ENCODE measurements around the gene CRYBG1.
"Not testable (repeated sequence)": the region's sequence is repeated elsewhere in the genome, so short reads cannot be mapped to it uniquely, and the experiment has no call there.

CRYBG1 gene

DNA sequence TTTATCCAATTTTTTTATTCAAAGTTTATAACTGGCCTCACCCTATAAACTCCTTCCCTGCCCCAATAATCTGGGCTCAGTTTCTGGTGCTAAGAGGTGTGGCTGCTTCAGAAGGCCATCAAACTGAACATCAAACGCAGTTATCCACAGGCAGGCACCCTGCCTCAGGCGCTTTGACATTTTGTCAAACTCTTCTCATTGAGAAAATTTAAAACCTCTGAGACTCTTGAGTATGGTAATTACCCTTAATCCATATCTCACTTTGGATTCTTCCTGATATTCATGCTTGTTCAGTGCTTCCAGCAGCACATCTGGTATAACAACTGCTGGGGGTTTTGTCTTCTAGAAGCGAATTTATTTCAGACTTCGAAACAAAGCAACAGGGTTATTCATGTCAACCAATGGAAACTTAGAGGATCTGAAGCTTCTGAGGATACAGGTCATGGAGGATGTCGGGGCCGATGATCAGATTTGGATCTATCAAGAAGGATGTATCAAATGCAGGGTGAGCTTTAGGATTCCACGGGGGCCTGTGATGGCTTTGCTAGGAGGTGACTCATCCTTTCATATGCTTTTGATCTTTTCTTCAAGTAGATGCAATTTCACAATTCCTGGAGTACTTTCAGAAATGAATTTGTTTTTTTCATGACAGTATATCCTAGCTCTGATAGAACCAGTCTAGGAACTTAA lies 200.6 kb downstream of the CRYBG1 start:
- DNase-seq, result no peak

DNA sequence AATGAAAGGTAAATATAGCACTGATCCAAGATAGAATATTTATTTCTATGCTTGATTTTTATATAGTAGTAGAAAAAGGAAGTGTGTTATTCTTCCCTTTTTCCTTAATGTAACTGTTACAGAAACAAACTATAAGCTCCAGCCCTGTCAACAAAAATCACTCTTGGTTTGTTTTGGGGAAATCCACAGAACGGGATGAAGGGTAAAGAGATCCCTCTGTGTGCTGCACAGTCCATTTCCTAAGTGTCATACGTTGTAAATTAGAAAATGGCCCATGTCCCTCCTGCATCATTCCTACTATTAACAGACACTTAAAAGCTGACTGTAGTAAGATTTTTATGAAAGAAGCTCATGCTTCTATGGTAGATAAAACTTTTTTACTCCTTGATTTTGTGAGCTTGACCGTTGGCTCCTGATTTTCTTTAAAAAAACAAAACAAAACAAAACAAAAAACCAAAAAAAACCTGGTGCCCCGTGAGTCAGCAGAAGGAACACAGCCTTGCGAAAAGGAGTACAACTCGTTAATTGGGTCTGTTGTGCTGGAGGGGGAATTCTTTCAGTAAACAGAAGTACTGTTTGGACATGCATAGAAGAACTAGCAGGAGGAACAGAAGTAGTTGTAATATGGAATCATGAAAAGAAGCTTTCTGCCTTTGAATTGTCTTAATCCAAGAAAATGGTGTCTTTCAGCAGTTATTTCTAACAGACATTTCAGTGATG lies 201.3 kb downstream of the CRYBG1 start:
- DNase-seq, result no peak

DNA sequence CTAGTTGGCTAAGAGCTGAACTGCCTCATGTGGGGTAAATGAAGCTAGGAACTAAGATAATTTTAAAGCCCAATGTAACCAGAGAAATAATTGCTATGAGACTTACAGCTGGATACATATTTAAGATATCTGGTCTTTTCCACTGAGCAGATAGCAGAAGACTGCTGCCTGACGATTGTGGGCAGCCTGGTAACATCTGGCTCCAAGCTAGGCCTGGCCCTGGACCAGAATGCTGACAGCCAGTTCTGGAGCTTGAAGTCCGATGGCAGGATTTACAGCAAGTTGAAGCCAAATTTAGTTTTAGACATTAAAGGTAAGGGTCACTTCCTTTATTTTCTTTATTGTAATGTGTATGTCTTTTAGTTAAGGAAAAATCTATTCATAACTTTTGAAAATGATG lies 203.1 kb downstream of the CRYBG1 start:
- DNase-seq, result no peak

DNA sequence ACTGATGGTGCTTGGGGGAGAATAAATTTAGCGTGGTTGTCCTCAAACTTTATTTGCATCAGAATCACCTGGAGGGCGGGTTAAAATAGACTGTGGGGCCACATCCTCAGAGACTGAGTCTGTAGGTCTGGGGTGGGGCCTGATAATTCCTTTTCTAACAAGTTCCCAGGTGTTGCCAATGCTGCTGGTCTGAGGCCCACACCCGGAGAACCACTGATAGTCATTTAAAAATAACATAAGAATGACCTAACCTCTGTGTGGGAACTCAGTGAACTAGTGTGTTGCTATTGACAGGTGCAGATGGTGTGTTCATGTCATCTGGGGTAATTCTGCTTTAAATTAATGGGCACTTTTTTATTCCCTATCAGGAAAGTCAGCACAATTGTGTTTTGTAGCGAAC lies 204.0 kb downstream of the CRYBG1 start:
- no peak for DNase-seq

DNA sequence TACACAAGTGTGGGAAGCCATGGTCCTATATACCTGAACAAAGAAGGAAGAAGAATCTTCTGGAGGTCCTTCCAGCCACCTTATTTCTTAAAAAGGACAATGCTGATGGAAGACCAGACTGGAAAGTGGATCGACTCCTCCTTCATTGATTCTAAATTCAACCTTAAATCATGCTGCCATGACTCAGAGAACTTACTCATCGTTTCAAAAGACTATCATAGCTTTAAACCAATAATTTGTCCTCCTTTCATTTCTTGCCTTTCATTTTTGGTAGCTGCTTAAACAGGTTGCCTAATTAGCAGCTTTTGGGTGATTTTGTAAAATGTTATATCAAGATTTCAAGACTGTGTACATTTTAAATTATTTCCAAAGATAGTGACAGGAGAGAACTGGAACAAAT lies 208.0 kb downstream of the CRYBG1 start:
- DNase-seq, result no peak

DNA sequence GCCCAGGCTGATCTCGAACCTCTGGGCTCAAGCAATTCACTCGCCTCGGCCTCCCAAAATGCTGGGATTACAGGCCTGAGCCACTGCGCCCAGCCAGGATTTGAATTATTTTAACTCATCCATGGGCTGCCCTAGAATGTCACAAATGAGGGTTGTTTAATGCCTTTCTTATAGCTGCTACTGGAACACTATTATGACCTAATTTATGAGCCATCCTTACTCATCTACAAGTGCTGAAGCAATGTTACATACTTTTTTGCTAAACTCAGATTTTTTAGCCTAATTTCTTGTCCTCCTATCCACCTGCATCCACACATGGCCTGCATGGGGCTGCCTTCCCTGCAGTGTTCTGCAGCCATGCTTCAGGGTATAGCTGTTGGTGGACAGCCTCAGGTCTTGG lies 208.9 kb downstream of the CRYBG1 start:
- no peak for DNase-seq

DNA sequence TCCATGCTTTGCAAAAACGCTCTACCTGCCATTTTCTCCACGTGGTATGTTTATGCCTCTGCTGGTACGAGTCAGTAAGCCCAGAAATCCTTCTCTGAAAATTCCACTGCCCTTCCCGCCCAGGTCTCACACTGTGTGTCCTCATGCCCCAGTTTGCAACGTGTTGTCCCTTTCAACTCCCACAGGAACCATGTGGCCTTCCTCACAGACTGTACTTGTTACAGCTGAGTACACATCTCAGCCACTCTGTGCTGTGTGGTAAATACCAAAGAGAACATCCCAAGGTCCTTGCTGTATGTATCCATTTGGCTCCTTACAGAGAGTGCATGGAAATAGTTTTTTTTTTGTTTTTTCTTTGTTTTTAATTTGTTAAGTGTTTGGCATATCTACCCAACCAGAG lies 211.9 kb downstream of the CRYBG1 start:
- DNase-seq, result no peak

DNA sequence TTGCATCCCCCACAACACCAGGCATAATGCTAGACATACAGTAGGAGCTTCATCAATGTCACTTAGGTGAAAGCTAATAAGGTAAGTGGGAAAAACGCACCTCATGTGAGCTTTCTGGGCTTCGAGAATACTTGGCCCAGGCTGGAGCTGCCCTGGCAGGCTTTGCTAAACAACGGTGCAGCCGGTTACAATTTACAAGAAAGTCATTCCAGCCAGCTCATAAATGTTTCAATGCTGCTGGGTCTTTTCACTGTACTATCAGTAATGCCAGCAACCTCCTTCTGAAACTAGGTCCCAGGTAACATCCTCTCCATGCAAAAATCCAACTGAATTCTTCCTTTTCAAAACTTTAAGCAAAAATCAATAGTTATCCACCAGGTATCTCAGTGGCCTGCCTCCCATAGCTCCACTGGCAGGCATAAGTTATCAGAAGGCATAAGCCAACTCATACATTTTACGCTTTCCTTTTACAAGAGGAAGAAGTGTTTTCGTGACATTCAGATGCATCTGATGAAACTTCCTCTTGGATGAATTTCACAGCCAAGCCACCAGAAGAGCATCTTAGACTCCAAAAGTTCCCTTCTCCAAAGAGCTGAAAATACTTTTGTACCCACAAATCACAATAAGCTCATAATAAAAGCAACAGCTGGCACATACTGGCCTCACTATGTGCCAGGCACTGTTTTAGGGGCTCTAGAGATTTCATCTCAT lies 212.5 kb downstream of the CRYBG1 start:
- no peak for DNase-seq

DNA sequence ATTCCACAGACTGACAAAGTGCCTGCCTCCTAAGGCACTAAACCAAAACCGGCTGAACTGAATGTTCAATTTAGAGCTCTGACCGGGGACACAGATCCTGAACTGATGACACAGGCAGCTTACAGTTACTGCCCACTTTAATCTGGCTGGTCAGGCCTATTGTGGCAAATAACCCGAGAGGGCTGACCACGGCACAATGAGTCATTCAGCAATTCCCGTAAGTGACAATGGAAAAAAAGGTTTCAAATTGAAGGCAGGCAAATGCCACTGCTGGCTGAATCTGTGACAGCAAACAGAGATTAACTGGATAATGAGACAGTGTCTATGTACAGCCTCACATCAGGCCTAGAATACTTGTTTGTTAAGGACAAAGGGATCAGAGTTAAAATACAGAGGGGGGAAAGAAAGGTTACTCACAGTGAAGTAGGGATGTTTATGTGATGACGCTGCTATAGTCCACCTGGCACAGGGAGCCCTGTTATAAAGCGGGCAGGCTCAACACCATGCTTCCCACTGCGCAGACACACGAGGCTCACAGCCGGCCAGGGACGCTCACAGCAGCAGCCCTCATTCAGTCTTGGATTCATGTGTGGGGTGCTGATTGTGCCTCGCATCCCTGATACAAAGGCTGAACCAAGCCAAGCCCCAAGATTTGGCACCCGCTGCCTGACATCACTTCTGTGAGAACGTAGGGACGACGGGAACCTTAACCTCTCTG lies 214.4 kb downstream of the CRYBG1 start:
- DNase-seq, result no peak

DNA sequence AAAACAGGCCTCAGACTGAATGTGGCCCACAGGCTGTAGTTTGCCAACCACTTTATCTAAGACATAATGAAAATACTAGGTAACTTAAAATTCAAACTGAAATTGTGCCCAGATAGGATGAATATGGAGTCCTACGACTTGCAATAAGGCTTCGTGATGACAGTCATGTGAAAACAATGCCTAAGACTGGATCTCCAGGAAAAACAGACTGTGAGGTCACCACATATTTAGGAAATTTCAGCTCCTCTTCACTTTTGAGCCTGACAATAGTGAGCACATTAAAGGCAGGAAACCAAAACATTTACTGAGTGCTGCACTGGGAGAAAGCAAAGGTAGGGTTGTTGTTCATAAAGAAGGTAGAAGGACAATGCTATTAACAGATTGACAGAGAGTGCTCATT lies 218.8 kb downstream of the CRYBG1 start:
- DNase-seq, result no peak

DNA sequence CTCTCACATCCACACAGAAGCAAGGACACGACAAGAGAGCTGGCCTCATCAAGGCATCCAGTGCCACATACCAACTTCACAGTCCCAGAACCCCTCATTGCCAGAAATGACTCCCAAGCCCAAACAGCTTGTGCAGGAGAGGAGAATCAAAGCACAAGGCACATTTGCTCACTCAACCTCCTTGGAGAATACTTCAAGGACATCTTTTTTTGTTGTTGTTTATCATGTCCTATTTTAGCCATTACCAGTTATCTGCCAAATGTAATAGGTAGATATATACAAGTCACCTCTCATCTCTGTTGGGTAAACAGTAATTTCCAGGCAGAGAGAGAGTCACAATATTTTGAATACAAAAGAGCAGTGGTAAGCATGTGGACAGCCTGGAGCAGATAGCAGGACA lies 221.0 kb downstream of the CRYBG1 start:
- no peak for DNase-seq

DNA sequence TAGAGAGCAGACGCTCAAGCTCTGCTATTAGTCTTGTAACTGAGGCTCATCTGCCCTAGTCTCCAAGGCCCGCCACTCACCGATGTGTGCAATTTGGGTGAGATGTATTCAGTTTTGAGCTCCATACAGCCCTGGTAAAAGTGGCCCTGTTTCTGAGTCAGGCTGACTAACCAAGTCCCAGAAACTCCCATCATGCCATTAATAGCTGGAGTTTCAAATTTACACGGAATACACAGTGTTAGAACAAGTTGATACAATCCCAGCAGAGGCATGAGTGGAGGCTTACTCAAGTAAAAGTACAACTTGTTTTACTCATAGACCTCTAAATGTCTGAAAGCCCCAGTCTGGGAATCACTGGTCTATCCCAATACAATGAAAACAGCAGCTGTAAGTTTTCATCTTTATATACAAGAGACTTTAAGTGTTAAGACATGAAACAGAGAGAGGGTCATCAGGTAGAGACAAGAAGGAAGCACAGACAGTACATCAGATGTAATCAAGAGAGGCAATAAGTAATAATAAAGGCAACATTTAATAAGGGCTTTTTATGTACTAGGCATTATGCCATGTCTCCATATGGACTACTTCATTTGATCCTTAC lies 226.4 kb downstream of the CRYBG1 start:
- no peak for DNase-seq

DNA sequence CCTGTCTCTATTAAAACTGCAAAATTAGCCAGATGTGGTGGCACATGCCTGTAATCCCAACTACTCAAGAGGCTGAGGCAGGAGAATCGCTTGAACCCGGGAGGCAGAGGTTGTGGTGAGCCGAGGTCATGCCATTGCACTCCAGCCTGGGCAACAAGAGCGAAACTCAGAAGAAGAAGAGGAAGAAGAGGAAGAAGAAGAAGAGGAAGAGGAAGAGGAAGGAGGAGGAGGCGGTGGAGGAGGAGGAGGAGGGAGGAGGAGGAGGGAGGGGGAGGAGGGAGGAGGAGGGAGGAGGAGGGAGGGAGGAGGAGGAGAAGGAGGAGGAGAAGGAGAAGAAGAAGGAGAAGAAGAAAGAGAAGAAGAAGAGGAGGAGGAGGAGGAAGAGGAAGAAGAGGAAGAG lies 228.4 kb downstream of the CRYBG1 start:
- DNase-seq, result not testable (repeated sequence)

DNA sequence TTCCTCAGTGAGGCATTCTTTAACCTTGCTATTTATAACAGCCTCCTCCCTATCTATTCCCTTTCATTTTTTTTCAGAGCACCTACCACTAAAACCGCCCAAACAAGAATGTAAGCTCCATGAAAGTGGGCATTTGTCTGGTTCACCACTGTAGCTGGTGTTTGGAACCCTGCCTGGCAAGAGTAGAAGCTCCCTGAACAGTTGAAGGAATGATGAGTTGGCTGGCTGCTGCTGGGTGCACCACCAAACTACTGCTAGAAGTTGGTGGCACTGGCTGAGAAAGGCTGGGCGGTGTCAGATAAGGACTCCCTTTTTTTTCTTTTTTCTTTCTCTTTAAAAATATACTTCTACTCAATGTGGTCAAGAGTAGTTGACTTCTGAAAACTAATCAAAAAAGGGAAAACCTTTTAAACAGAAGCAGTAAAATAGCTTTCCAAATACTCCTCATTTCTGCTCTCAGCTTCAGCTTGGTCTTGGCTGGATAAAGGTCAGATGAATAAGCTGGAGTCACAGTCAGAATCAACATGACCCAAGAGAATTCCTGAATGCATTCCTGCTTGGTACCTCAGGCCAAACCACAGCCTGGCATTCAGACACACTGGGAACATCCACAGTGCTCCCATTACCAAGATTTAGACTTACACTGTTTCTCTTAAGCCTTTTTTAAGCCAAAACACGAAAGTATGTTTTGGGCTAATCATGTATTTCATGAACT lies 230.8 kb downstream of the CRYBG1 start:
- DNase-seq, result no peak

DNA sequence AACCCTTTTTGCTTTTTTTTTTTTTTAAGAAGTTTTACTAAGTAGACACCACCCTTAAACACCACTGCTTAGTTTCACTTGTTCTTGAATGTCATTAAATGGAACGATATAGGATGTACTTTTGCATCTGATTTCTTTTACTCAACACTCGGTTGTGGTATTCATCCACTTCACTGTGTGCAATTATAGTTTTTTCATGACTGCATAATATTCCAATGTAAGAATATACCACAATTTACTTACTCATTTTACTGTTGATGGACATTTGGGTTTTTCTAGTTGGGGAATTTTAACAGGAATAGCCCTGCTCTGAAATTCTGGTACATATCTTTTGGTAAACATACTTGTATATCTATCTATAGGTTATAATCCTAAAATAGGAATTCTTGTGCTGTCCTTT lies 238.9 kb downstream of the CRYBG1 start:
- DNase-seq, result no peak

DNA sequence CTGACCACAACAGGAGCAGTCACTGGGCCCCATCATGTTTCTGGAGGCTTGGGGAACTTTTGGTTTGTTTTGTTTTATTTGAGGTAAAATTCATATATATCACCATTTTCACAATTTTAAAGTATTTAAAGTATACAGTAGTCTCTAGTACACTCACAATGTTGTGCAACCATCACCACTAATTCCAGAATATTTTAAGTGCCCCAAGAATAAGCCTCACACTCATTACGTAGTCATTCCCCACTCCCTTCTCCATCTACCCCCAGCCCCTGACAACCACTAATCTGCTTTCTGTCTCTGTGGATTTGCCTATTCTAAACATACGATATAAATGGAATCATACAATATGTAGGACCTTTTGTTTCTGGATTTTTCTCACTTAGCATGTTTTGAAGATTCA lies 239.8 kb downstream of the CRYBG1 start:
- no peak for DNase-seq

DNA sequence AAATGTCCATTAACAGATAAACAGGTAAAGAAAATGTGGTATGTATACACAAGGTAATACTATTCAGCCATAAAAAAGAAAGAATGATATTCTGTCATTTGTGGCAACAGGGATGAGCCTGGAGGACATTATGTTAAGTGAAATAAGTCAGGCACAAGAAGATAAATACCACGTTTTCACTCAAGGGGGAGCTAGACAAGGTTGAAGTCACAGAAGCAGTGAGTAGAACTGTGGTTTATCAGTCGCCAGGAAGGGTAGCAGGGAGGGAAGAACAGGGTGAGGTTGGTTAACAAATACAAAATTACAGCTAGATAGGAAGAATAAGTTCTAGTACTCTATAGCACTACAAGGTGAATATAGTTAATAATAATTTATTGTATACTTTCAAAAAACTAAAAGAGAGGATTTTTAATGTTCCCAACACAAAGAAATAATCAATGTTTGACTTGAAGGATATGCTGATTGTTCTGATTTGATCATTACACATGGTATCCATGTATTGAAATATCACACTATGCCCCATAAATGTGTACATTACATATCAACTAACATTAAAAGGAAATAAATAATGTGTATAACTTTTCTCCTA lies 247.7 kb downstream of the CRYBG1 start:
- peak; percentile 25 to 63 for DNase-seq

DNA sequence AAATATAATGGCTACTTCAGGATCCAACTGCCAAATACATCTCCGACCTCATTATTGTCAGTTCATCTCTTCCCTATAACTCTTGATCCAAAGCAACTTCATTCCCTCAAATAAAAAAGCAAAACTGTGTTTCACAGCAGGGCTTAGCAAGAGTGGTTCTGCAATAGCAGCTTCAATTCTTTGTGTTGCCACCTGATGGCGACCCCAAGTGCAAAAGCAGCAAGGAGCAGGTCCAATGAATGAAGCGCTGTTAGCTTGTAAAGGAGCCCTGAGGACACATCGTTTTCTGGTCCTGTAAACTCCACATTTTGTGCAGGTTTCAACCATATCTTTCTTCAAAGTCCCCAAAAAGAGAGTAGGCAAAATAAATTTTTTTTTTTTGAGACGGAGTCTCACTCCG lies 249.2 kb downstream of the CRYBG1 start:
- DNase-seq, result peak; percentile 10 to 18

DNA sequence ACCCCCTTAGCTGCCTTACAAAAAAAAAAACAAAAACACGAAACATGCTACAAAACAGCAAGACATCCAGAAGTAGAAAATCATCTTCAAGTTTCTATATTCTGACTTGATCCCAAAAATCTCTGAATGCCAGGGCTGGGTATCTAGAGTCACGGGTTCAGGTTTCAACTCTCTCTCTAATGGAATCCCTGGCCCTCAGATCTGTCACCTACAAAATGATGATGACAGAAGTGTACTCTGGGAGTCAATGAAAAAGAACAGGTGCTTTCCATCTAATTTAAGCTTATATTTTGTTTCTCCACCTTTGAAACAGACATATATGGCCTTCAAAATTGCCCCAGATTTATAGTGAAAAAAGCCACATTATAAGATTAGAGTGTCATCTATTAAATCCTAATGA lies 250.5 kb downstream of the CRYBG1 start:
- no peak for DNase-seq

DNA sequence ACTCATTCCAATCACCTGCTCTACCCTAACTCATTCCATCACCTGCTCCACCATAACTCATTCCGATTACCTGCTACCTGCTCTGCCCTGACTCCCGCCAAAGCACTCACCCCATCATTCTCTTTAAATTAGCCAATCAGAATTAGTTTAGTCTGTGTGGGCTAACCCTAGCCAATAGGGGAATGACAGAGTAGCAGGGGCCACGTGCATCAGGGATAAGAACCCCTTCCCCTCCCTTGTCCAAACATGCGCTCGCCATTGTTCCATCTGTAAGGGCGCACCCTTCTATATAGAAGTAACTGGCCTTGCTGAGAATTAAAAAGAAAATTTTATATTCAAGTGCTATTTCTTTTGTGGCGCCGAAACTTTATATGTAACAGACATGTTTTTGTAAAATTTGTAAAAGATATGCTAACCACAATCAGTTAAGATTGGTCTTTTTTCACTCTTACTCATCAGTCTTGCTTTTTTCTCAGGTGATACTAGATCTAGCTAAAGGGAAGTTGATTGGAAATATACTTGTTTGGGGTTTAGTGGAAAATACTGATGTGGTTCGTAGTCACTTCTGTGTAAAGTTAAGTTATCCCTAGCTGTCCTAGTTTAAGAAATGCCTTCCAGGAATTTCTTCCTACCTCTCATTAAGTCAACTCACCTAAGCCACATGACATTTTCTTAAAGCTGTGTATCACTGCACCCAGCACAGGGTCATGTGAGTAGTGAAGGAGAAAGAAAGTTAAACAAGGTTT lies 252.3 kb downstream of the CRYBG1 start:
- no peak for DNase-seq

DNA sequence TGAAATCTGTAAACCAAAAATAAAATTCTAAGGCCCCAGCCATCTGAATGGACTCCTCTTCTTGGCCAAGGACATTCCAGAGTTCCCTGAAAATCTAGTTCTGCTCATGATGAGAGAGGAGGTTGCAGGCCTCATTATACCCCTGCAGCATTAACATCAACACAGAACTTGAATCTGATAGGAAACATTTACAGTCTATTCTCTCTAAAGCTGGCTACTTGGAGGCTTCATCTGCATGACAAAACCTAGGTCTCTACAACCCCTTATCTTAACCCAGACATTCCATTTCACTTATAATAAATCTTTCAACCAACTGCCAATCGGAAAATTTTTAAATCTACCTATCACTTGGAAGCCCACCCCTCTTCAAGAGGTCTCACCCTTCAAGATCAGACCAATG lies 253.1 kb downstream of the CRYBG1 start:
- no peak for DNase-seq

All from CD4-positive, alpha-beta T cell treated with Interferon alpha-2 for 1 hour (primary cell).